Fibroblast of skin of back (primary cell): ENCODE measurements around the gene RMI1. TPM values are rescaled to one million over a fixed set of nuclear protein-coding genes. Genes with fewer than 3 reads are reported as not detected.
A peak's percentile ranks its signal among the peaks of the same experiment; 100 is the strongest.
"Not testable (repeated sequence)": the region's sequence is repeated elsewhere in the genome, so short reads cannot be mapped to it uniquely, and the experiment has no call there.

Source experiments
- DNase-seq: peaks from one replicate; pipeline ENCODE4 v3.0.0-alpha.2; 2013
- polyA plus RNA-seq, 2 experiments: library from polyadenylated mRNA; unstranded; fragments of 120-200 nt; gene quantifications; one replicate each; pipeline ENCODE4 v1.2.1, GENCODE V29; 2013; ENCODE audit not compliant: insufficient read length in 2 of 2

RMI1 gene
- polyA plus RNA-seq (2013, experiment 1 of 2; ENCODE audit: insufficient read length) = 12.8 TPM
- polyA plus RNA-seq (2013, experiment 2 of 2; ENCODE audit: insufficient read length) = 6.6 TPM

DNA sequence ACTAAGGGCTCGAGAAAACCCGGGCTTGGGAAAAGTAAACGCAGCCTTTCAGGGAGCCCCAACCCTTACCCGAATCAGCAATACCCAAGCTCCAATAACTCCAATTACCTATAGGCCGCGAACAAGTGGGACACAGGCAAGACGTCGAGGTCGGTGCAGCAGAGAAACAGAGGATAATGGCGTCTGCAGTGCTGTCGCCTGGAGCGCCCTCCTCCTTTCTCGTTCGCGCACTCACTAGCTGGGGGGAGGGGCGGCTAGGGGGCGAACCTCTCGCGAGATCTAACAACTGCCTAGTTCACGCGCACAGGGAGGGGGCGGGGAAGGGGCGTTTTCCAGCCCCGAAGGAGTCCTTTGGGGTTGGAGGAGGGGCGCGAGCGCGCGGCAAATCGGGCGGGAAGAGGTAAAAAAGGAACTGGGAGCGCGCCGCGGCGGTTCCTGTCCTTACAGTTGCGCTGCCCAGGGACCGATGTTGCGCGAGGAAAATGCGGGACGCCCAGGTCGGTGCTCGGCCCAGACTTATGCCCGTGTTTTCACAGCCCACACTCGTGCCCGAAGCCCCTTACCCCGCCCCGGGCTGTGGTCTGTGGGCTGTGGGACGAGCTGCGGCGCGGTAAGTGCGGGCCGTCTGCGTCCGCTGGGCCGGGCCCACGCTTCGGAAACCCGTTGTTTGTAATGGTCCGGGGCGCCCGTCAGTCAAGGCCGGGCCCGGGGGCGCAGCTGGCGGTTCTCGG is at the start of gene RMI1:
Gene RMI1 (plus strand): TSS at position 411 of the 731 bp plus-strand sequence. CDS start 20,182 bp downstream, outside the sequence.
- peak; percentile 97 for DNase-seq

DNA sequence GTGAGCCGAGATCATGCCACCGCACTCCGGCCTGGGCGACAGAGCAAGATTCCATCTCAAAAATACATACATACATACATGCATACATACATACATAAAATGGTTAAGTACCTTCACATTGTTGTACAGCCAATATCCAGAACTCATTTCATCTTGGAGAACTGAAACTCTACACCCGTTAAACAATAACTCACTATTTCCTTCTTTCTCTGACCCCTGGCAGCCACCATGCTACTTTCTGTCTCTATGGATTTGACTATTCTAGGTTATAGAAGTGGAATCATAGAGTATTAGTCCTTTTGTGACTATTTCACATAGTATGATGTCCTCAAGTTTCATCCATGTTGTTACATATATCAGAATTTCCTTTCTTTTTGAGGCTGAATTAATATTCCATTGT is 49.7 kb upstream of the RMI1 start:
- no peak for DNase-seq

DNA sequence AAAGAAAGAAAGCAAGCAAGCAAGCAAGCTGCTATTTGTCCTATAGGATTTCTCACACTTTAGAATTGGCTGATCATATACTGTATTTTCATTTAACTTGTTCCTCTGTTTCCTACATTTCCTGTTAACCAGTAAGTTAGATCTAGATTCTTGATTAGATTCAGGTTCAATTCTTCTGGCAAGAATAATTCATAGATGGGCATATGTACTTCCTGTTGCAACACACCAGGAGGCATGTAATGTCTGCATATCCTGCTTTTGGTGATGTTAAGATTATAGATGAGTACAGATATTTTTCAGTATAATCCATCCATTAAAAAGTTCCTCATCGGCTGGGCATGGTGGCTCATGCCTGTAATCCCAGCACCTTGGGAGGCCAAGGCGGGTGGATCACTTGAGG is 48.6 kb upstream of the RMI1 start:
- no peak for DNase-seq

DNA sequence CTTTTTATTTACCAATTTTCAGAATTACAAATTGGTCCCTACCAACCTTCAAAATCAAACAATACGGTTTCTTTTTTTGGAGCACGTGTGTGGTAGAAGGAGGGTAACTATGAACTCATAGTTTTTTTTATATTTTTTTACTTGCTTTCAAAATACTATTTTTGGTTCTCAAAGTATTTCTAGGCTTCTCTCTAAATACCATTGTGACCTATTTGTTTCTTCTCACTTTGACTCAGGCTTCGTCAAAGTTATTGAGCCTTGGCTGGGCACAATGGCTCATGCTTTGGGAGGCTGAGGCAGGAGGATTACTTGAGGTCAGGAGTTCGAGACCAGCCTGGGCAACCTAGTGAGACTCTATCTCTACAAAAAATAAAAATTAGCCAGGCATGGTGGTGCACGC is 47.8 kb upstream of the RMI1 start:
- no peak for DNase-seq

DNA sequence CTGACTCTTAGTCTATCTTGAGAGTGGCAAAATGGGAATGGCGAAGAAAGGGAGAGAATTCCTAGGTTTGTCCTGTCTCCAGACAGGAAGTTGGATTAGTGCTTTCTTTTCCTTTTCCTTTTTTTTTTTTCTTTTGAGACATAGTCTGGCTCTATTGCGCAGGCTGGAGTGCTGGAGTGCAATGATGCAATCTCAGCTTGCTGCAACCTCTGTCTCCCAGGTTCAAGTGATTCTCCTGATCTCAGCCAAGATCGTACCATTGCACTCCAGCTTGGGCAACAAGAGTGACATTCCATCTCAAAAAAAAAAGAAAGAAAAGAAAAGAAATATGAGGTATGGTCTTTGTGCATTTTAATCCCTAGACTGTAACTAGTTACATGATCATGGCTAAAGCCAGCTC is 46.8 kb upstream of the RMI1 start:
- DNase-seq = no peak

DNA sequence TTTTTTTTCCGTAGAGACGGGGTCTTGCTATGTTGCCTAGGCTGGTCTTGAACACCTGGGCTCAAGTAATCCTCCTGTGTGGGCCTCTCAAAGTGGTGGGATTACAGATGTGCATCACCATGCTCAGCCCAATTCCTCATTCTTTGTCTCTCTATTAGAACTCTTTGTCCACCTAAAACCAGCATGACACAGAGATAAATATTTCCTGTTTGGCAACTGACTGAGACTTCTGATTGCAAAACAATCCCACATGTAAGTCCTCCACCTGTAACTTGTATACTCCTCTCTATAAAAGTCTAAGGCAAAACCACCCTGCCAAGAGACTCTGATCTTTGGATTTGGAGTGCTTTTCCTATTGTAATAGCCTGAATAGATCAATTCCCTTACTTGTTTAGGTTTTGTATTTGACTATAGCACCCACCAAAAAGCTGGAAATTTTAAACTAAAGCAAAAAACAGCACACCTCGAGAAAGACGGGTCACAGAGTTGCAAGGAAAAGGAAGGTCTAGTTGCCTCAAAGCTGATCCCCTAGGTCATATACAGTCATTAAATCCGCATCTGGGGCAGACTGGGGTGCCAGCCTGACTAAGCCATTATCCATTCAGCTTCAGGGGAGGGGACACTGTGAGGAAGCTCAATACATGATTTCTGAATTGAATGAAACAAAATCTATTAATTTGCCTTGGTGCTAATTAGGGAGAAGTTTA is 45.9 kb upstream of the RMI1 start:
- DNase-seq = no peak

DNA sequence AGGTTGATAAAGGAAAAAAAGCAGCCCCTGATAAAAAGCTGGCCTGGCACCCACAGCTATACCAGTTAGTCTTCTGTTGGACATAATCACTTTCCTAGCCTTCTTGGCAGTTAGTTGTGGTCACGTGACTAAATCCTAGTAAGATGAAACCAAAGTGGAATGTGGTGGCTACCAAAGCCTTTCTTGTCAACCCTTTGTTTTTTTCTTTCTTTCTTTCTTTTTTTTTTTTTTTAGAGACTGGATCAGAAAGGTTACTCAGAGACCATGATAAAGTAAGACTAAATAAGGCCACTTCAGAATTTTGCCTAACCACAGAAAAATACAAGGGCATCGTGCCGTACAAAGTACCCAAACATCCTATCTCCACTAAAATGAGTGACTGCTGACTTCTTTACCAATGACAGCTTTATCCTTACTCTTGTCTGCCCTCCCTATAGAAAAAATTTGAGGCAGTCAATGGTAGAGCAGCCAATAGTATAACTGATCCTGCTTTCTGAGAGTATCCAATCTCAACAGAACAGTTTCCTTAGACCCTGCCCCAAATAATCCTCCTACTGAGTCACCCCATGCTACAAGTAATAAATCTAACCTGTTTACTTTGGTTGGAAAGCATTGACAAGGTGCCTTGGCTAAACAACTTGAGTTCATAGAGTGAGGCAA is 45.2 kb upstream of the RMI1 start:
- peak; percentile 80 for DNase-seq

DNA sequence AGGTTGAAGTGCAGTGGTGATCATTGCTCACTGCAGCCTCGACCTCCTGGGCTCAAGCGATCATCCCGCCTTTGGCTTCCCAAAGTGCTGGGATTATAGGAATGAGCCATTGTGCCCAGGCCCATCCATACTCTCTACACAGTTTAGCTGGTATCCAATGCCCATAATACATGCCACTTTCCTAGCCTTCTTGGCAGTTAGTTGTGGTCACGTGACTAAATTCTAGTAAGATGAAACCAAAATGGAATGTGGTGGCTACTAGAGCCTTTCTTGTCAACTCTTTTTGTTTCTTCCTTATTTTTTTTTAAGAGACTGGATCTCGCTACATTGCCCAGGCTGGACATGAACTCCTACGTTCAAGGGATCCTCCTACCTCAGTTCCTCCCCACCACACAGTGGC is 44.1 kb upstream of the RMI1 start:
- peak; percentile 24 for DNase-seq

DNA sequence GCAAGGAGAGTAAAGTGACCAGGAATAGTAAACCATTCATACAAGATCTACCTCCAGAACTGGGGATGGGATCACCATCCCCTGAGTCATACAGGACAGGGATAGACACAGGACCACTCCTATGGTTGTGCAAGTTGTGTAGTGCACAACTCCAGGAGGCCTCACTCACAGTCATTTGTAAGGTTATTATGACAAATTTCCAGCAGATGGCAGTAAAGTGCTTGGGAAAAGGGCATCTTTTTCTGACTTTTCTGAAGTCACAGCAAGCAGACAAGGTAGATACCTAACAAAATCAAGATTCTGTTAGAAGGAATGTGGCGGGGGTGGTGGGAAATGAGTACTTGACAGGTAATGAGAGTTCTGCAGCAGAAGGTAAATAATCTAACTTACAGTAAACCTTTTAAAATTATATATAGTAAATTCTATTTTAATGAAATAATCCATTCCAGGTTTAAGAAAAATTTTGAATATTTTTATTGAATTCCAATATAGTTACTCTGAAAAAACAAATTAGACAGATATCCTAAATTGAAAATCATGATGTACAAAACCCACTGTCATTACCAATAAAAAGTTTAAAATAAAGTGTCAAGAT is 42.6 kb upstream of the RMI1 start:
- DNase-seq = peak; percentile 65

DNA sequence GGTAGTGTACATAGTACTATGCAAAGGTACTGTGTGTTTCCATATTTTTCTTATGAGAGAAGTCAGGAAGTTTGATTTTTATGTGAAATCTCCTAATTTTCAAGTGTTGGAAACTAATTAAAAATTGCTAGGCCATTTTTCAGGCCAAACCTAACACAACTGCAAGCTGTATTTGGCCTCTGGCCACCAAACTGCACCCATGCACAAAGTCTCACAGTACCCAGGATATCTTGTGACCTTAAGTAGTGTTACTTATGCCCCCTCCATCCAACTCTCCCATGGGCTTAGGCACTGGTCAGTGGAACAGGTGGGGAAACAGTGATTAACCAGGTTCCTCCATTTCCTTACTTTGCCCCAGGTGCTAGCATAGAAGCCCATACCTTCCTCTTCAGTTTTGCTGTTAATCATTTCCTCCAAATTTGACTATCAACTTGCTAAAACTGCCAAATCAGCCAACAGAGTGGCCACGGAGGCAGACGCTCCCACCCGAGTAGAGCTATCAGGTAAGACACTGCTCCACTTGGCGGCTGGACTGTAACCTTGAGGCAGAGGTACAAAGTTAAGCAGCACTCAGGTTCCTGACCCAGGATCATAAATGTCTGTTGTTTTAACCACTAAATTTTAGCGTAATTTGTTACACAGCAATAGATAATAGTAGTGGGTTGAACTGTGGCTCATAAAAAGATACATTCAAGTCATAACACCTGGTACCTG is 39.9 kb upstream of the RMI1 start:
- no peak for DNase-seq

DNA sequence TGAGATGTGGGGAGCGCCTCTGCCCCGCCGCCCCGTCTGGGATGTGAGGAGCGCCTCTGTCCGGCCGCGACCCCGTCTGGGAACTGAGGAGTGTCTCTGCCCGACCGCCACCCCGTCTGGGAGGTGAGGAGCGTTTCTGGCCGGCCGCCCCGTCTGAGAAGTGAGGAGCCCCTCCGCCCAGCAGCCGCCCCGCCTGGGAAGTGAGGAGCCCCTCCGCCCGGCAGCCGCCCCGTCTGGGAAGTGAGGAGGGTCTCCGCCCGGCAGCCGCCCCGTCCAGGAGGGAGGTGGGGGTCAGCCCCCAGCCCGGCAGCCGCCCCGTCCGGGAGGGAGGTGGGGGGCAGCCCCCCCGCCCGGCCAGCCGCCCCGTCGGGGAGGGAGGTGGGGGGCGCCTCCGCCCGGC is 32.5 kb upstream of the RMI1 start:
- not testable (repeated sequence) for DNase-seq

DNA sequence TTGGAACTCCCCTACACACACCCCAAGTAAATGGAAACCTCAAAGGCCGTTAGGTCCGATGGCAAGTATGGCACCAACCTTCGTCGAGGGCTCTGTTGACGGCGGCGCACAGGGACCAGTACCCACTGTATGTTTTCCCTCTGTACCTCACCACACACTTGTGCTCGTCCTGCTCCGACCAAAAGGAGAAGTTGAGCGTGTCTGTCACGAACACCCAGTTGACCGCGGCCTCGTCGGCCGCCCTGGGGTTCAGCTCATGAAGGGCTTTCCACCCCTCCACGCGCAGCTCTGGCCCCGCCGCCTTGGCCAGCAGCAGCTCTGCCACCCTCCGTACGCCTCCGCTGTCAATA is 24.5 kb upstream of the RMI1 start:
- no peak for DNase-seq

DNA sequence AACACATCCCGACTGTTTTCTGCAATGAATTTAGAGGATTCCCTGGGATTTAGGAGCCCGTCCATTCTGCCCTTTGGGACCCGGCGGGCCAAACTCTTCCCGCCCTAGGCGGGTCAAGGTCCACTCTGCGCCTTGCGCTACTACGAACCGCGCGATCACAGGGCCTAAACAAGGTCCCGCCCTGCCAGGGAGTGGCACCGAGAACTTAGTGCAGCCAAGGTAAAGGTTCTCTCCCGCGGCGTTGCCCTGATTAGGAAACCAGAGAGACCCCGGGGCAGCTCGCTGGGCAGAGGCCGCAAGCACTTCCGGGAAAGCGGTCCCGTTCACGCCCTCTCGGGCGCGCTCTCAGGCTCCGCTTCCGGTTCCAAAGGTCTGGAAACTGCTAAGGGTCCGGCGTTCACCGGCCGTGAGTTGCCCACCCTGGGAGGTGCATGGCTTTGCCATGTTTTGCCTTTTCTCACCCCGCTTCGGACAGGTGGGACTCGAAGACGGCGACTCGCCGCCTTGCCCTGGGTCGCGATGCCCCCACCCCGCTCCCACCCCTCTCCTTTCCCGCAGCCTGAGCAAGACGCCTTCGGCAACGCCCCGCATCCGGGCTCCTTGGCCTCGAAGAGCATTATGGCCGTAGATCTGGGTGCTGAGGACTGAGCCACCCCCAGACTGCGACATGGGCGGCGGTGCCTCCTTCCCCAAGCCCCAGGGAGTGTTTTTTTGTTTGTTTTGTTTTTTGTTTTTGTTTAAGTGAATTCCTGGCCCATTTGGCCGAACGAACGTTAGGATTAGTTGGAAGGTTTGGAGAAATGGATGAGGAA is 24.0 kb upstream of the RMI1 start:
- DNase-seq = peak; percentile 72

DNA sequence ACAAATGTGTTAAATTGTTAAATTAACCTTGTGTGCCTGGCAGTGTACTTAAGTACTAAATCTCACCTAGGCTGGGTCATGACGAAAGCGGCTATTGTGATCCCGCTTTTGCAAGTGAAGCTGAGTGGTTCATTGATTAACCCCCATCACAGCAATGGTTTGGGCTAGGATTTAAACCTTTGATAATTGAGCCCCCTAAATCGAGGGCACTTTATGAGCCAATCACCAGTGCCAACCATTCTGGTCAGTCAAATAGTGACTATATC is 23.4 kb upstream of the RMI1 start:
- DNase-seq = no peak

DNA sequence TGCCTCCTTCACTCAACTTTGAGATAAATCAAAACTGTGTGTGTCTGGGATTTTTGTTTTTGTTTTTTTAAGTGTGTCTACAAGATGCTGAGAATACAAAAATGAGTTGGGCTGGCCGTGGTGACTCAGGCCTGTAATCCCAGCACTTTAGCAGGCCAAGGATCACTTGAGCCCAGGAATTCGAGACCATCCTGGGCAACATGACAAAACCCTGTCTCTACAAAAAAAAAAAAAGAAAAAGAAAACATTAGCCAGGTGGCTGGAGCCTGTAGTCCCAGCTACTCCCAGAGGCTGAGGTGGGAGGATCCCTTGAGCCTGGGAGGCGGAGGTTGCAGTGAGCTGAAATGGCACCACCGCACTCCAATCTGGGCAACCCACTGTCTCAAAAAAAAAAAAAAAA is 21.5 kb upstream of the RMI1 start:
- DNase-seq = peak; percentile 86

DNA sequence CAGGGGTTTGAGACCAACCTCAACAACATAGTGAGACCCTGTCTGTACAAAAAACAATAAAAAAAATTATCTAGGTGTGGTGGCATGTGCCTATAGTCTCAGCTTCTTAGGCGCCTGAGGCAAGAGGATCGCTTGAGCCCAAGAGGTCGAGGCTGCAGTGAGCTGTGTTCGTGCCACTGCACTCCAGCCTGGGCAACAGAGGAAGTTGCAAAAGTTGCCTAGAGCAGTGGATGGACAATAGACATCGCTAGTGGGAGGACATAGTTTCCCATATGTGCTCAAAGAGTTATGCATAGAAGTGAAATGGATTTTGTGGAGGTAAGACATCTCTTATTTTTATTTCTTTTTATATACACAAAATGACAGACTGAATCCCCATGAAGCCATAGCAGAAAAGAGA is 19.6 kb upstream of the RMI1 start:
- no peak for DNase-seq

DNA sequence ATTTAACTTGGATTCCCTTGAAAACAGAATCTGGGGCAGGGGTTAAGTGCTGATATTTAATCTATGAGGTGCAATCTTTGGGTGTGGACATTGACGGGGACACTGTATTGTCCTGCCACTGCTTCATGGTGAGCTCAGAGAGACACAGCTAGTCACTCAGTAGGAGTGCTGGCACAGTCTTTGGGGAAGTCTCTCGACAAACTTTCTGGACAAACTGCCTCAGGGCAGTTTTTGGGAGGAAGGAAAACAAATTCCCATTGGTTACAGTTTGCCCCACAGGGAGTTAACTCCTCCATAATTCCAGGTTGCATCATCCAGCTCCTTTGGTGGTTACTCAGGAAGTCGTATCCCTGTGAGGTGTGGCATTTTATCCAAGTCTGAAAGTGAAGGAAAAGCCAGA is 18.4 kb upstream of the RMI1 start:
- DNase-seq = peak; percentile 76

DNA sequence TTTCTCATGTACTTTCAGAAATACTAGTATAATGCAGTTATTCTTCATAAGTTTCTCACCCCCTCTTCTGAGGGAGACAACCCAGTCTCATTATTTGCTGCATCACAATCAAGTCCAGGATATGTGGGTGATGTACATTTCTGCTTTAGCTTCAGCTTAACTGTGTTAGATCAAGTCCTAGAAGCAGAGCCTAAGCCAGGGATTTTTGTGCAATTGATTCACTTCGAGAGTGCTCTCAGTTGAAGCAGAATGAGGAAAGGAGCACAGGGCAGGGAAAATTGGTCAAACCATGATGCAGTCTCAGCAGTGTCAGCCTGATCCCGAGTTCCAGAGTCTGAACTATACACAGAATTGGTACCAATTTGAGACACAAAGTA is 15.6 kb upstream of the RMI1 start:
- DNase-seq = peak; percentile 27

DNA sequence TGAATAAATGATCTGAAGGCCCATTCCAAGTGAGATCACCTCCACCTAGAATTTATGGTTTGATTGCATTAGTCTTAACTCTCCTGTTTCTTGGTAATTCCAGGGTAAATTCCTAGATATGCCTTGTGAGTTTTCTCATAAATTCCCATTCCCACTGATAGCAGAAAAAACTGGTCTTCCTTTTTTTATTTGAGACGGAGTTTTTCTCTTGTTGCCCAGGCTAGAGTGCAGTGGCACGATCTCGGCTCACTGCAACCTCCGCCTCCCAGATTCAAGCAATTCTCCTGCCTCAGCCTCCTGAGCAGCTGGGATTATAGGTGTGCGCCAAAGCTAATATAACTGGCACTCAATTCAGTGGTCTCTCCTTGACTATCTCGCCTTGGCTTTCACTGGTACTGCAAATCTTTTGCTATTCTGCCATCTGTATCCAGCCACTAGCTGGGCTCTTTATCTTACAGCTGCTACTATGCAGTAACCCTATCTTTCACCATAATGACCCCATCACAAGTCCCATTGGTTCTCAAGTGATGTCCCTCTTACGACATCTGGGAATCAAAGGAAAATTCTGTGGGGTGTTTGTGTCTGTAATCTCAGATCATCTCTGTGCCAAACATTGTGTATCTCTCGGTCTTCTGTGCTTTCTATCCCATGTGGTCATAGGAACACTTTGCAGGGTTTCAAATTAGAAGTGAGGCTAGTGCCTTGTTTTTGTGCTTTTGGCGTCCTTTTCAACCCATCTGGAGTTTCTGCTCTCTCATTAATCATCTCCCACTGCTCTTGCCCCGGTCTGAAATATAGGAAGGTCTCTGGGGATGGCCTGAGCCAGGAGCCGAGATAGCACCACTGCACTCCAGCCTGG is 15.0 kb upstream of the RMI1 start:
- DNase-seq = no peak

DNA sequence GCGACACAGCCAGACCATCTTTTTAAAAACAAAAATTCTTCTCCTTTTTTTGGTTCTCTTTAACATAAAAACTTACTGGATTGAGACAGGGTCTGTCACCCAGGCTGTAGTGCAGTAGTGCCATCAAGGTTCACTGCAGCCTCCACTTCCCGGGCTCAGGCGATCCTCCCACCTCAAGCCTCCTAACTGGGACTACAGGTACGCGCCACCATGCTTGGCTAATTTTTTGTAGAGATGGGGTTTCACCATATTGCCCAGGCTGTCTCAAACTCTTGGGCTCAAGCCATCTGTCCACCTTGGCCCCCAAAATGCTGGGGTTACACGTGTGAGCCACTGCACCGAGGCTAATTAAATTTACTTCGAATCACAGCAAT is 14.4 kb upstream of the RMI1 start:
- no peak for DNase-seq

DNA sequence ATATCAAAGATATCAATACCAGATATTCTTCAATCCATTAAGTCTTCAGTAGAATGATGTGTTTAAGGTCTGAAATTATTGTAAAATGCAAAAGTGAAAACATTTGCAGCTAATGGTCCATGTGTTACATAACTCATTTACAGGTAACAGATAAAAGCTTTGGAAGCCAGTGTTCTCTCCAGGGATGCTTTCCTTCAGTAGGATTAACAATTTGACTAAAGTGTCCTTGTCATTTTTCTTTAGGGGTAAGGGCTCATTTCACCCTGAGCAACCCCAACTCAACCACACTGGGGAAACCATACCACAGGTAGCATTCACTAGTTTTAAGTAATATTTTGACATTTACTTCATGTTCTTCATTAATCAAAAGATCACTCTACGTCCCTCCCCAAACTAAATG is 13.5 kb upstream of the RMI1 start:
- no peak for DNase-seq
